HL-60 (cell line): ENCODE measurements around the gene CHD9.

ENCODE experiments used
- DNase-seq, 2 experiments: peaks; one replicate each; pipeline ENCODE4 v3.0.0-alpha.2; 2010 to 2020; ENCODE audit warnings: low read depth in 1 of 2, low spot score in 1 of 2
- H3K27ac ChIP-seq: fragments of 250-450 bp; sonication (Bioruptor Pico); replicated peaks from 2 replicates; pipeline ENCODE4 v1.5.1; 2020; ENCODE audit warnings: mild to moderate bottlenecking, moderate library complexity
- H3K27me3 ChIP-seq: fragments of 250-450 bp; sonication (Bioruptor Pico); 2 replicates; pipeline ENCODE4 v1.5.1; 2021; ENCODE audit warnings: mild to moderate bottlenecking, moderate library complexity; ENCODE audit not compliant: insufficient read depth, poor library complexity, severe bottlenecking
- H3K4me3 ChIP-seq: replicated peaks from 2 replicates; pipeline ENCODE4 v1.5.1; 2011; ENCODE audit warnings: mild to moderate bottlenecking, control low read depth, low read length; ENCODE audit not compliant: insufficient read depth
- CTCF ChIP-seq: IDR thresholded peaks from one replicate; pipeline ENCODE4 v1.5.1; 2011; ENCODE audit warnings: low read length, control low read depth, inconsistent platforms; ENCODE audit not compliant: insufficient read depth
- GABPA ChIP-seq: IDR thresholded peaks from 2 replicates; pipeline ENCODE4 v1.6.1; 2012; ENCODE audit warnings: low read depth
- POLR2AphosphoS5 ChIP-seq: IDR thresholded peaks from 2 replicates; pipeline ENCODE4 v1.6.1; 2012; ENCODE audit warnings: low read depth
- REST ChIP-seq: IDR thresholded peaks from 2 replicates; pipeline ENCODE4 v1.6.1; 2012; ENCODE audit warnings: low read depth; ENCODE audit not compliant: insufficient replicate concordance
- SPI1 ChIP-seq: IDR thresholded peaks from 2 replicates; pipeline ENCODE4 v1.6.1; 2012; ENCODE audit warnings: low read depth, mild to moderate bottlenecking, borderline replicate concordance

Gene CHD9

DNA sequence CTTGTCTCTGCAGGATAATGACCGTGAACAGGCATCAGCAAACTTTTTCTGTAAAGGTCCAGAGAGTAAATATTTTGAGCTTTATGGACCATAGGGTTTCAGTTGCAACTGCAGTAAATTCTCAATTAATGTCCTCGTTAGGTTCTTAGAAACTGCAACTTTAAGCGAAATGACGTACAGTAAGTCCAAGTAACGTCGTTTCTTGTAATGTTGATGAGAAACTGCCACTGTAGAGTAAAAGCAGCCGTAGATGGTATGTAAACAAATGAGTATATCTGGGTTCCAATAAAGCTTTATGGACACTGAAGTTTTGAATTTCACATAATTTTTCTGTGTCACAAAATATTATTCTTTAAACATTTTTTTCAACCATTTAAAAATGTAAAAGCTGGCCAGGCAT lies 4.9 kb downstream of the CHD9 start:
- DNase-seq, result no peak
- TF ChIP-seq GABPA, result no peak
- no peak for TF ChIP-seq SPI1
- TF ChIP-seq CTCF, result no peak
- TF ChIP-seq REST, result no peak
- no peak for TF ChIP-seq POLR2AphosphoS5
- no peak overlapping the region for H3K27ac ChIP-seq
- no peaks in the 10 kb centered on the region for H3K27me3 ChIP-seq
- no peak overlapping the region for H3K4me3 ChIP-seq

DNA sequence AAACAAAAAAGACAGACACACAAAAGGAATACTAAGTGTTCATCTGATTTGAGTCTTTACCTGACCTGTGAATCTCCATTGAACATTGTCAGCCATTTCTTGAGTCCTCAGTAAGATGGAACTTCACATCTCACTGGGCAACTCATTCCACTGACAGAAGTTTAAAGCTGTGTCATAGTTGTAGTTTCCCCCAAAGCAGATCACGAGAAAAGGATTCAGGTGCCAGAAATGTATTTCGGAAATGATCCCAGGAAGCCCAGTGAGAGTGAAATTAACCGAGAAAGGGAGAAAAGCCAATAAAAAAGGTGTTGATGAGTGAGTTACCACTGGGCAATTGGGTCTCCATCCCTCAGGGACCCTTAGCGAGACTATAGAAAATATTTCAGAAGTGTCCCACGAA lies 6.5 kb downstream of the CHD9 start:
- no peak overlapping the region for H3K4me3 ChIP-seq
- TF ChIP-seq REST, result no peak
- TF ChIP-seq GABPA, result no peak
- TF ChIP-seq SPI1, result no peak
- TF ChIP-seq CTCF, result no peak
- no peak for TF ChIP-seq POLR2AphosphoS5
- H3K27me3 ChIP-seq, result no peaks in the 10 kb centered on the region
- DNase-seq, result no peak
- no peak overlapping the region for H3K27ac ChIP-seq

GRCh38 chr16:53061701-53062159 lies 6.9 kb downstream of the CHD9 start:
- H3K27me3 ChIP-seq, result no peaks in the 10 kb centered on the region
- DNase-seq, result peak in 1 of 2 experiments; percentile 53
- TF ChIP-seq SPI1, result peak; percentile 38; the same call in 1 of the 2 replicates
- no peak for TF ChIP-seq CTCF
- no peak overlapping the region for H3K27ac ChIP-seq
- H3K4me3 ChIP-seq, result no peak overlapping the region

DNA sequence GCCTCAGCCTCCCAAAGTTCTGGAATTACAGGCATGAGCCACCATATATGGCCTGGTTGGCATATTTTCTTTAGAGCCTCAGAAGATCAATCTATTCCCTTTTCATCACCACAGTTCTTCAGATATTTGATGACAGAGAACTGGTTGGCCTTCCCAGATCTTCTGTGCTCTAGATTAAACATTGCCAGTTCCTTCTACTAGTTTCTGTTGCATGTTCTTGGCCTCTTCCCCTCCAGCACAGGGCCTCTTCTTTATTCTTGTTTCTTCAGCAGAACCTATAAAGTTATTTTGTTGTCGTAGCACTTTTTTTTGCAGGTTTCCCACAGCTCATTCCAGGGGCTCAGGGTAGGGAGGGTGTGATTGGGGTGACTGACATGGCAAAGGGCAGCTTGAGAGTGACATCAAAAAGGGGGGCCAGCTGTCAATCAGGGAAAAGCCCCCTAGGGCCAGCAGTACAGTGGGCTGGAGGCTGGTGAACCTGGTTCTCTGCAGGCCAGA lies 9.3 kb downstream of the CHD9 start:
- TF ChIP-seq CTCF, result no peak
- no peak for DNase-seq
- H3K27ac ChIP-seq, result no peak overlapping the region
- no peak overlapping the region for H3K4me3 ChIP-seq
- no peaks in the 10 kb centered on the region for H3K27me3 ChIP-seq
